ENCODE measurements around the gene CHST15.

DNA sequence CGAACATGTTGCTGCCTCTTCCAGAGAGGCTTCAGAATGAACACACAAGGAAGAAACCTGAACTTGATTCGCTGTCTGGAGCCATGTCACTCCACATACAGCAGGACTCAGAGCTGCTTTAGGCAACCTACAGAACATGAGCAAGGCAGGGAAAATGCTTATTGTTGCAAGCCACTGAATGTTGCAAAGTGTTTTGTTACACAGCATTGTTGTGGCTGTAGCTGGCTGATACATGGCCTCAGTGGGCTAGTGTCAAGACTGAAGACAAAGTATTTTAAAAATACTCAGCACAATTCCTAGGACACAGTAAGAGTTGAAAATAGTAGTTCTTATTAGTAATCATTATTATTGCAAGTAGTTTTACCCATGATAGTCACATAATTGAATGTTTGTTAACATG lies 3.1 kb upstream of the CHST15 start:
- TF ChIP-seq CTCF (IDR thresholded peaks at IDR 0.05; ENCODE audit: low read depth, low read length, poor library complexity, severe bottlenecking) (no peak), EZH2phosphoT487 (IDR thresholded peaks at IDR 0.05; ENCODE audit: borderline replicate concordance, low read length) (no peak)
